Measurements from ENCODE around the gene GPR151.

The GPR151 gene

DNA sequence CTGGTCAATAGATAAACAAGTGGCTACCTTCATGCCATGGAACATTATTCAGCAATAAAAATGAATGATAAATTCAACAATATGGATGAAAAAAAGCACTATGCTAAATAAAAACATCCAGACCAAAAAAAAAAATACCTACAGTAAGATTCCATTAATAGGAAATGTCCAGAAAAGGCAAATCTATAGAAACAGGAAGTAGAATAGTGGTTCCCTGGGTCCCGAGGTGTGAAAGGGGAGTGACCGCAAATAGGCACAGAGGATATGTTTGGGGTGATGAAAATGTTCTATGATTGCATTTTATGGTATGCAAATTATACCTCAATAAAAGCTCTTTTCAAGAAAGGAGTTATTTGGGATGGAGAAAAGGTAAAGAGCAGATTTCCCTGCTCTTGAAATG is 3.6 kb upstream of the GPR151 start:
- Histone ChIP-seq H2AFZ (ENCODE audit: low read length) (no peak overlapping the region), H3K4me2 (ENCODE audit: low read depth, low read length) (no peak overlapping the region), H3K4me1 (ENCODE audit: low read length) (no peaks in the 10 kb centered on the region), H3K27me3 (replicated peaks; ENCODE audit: insufficient read depth, low read length) (no peaks in the 10 kb centered on the region), H3F3A (ENCODE audit: insufficient read depth, low read length) (no peaks in the 10 kb centered on the region), H3K27ac (ENCODE audit: low read length) (no peak overlapping the region), H3K36me3 (replicated peaks; ENCODE audit: insufficient read depth, low read length) (no peaks in the 10 kb centered on the region), H3K4me3 (ENCODE audit: low read length) (no peak overlapping the region), H3K9ac (ENCODE audit: low read length) (no peak overlapping the region), H3K9me2 (replicated peaks; ENCODE audit: insufficient read depth, low read length) (no peaks in the 10 kb centered on the region), H3K79me2 (ENCODE audit: low read length) (no peaks in the 10 kb centered on the region), H3K9me3 (replicated peaks; ENCODE audit: insufficient read depth, low read length) (no peaks in the 10 kb centered on the region), H4K20me1 (ENCODE audit: insufficient read depth, low read length) (no peaks in the 10 kb centered on the region)
- no peak for TF ChIP-seq EZH2phosphoT487 (IDR thresholded peaks at IDR 0.05; ENCODE audit: low read length)
- no peak for TF ChIP-seq EZH2 (optimal IDR thresholded peaks at IDR 0.05; ENCODE audit: low read depth, low read length)
- TF ChIP-seq, protein P1, sequence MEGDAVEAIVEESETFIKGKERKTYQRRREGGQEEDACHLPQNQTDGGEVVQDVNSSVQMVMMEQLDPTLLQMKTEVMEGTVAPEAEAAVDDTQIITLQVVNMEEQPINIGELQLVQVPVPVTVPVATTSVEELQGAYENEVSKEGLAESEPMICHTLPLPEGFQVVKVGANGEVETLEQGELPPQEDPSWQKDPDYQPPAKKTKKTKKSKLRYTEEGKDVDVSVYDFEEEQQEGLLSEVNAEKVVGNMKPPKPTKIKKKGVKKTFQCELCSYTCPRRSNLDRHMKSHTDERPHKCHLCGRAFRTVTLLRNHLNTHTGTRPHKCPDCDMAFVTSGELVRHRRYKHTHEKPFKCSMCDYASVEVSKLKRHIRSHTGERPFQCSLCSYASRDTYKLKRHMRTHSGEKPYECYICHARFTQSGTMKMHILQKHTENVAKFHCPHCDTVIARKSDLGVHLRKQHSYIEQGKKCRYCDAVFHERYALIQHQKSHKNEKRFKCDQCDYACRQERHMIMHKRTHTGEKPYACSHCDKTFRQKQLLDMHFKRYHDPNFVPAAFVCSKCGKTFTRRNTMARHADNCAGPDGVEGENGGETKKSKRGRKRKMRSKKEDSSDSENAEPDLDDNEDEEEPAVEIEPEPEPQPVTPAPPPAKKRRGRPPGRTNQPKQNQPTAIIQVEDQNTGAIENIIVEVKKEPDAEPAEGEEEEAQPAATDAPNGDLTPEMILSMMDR (IDR thresholded peaks at IDR 0.05; ENCODE audit: low read length), result no peak
- DNase-seq, result no peak

GRCh38 chr5:146515473-146516150 is 378 bp downstream of the GPR151 start:
- Histone ChIP-seq H3K4me2 (ENCODE audit: low read depth, low read length) (no peak overlapping the region), H2AFZ (ENCODE audit: low read length) (no peak overlapping the region), H3K9me2 (replicated peaks; ENCODE audit: insufficient read depth, low read length) (no peaks in the 10 kb centered on the region), H3K27ac (ENCODE audit: low read length) (no peak overlapping the region), H3K9ac (ENCODE audit: low read length) (no peak overlapping the region), H3K36me3 (replicated peaks; ENCODE audit: insufficient read depth, low read length) (peaks cover 5% of the 10 kb centered on the region; the same call in 1 of the 2 replicates), H4K20me1 (ENCODE audit: insufficient read depth, low read length) (no peaks in the 10 kb centered on the region), H3K27me3 (replicated peaks; ENCODE audit: insufficient read depth, low read length) (no peaks in the 10 kb centered on the region), H3F3A (ENCODE audit: insufficient read depth, low read length) (no peaks in the 10 kb centered on the region), H3K4me1 (ENCODE audit: low read length) (no peaks in the 10 kb centered on the region), H3K79me2 (ENCODE audit: low read length) (no peaks in the 10 kb centered on the region), H3K9me3 (replicated peaks; ENCODE audit: insufficient read depth, low read length) (no peaks in the 10 kb centered on the region), H3K4me3 (ENCODE audit: low read length) (no peak overlapping the region)
- TF ChIP-seq EZH2phosphoT487 (IDR thresholded peaks at IDR 0.05; ENCODE audit: low read length) (no peak), EZH2 (optimal IDR thresholded peaks at IDR 0.05; ENCODE audit: low read depth, low read length) (no peak)
- TF ChIP-seq, protein P1 (IDR thresholded peaks at IDR 0.05; ENCODE audit: low read length), result no peak
- DNase-seq, result no peak

DNA sequence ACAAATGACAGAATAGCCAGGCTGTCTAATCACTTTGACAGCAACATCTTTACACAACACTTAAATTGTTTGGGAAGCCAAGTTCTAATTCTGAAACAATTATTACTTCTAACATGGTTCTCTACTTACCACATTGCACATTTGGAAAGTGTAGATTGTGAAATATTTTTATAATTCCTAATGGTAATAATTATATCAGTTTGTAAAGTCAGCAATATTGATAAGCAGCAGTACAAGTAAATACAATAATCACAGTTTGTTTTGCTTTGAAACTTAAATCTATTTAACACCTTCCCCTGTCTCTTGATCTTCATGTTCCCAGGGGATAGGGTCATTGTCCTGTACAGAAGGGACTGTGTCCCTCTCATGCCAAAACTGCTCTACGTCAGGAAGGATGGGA is 1.4 kb downstream of the GPR151 start:
- H3F3A ChIP-seq (ENCODE audit: insufficient read depth, low read length), result no peaks in the 10 kb centered on the region
- no peaks in the 10 kb centered on the region for H3K79me2 ChIP-seq (ENCODE audit: low read length)
- H4K20me1 ChIP-seq (ENCODE audit: insufficient read depth, low read length), result no peaks in the 10 kb centered on the region
- no peaks in the 10 kb centered on the region for H3K4me1 ChIP-seq (ENCODE audit: low read length)
- no peak for DNase-seq
- H3K4me2 ChIP-seq (ENCODE audit: low read depth, low read length), result no peak overlapping the region
- H3K9ac ChIP-seq (ENCODE audit: low read length), result no peak overlapping the region
- H3K27me3 ChIP-seq (replicated peaks; ENCODE audit: insufficient read depth, low read length), result no peaks in the 10 kb centered on the region
- no peak overlapping the region for H2AFZ ChIP-seq (ENCODE audit: low read length)
- TF ChIP-seq EZH2phosphoT487 (IDR thresholded peaks at IDR 0.05; ENCODE audit: low read length), result no peak
- no peak for TF ChIP-seq EZH2 (optimal IDR thresholded peaks at IDR 0.05; ENCODE audit: low read depth, low read length)
- no peaks in the 10 kb centered on the region for H3K9me3 ChIP-seq (replicated peaks; ENCODE audit: insufficient read depth, low read length)
- H3K9me2 ChIP-seq (replicated peaks; ENCODE audit: insufficient read depth, low read length), result no peaks in the 10 kb centered on the region
- H3K4me3 ChIP-seq (ENCODE audit: low read length), result no peak overlapping the region
- H3K27ac ChIP-seq (ENCODE audit: low read length), result no peak overlapping the region
- peaks cover 9% of the 10 kb centered on the region; the same call in 1 of the 2 replicates for H3K36me3 ChIP-seq (replicated peaks; ENCODE audit: insufficient read depth, low read length)

GRCh38 chr5:146513462-146513861 is 2.5 kb downstream of the GPR151 start:
- no peaks in the 10 kb centered on the region for H4K20me1 ChIP-seq (ENCODE audit: insufficient read depth, low read length)
- no peaks in the 10 kb centered on the region for H3K9me3 ChIP-seq (replicated peaks; ENCODE audit: insufficient read depth, low read length)
- peaks cover 9% of the 10 kb centered on the region; the same call in 1 of the 2 replicates for H3K36me3 ChIP-seq (replicated peaks; ENCODE audit: insufficient read depth, low read length)
- H3F3A ChIP-seq (ENCODE audit: insufficient read depth, low read length), result no peaks in the 10 kb centered on the region
- H3K4me1 ChIP-seq (ENCODE audit: low read length), result no peaks in the 10 kb centered on the region
- TF ChIP-seq EZH2 (optimal IDR thresholded peaks at IDR 0.05; ENCODE audit: low read depth, low read length) (no peak), EZH2phosphoT487 (IDR thresholded peaks at IDR 0.05; ENCODE audit: low read length) (no peak)
- TF ChIP-seq, protein P1 (IDR thresholded peaks at IDR 0.05; ENCODE audit: low read length), result no peak
- H3K9ac ChIP-seq (ENCODE audit: low read length), result no peak overlapping the region
- H3K4me3 ChIP-seq (ENCODE audit: low read length), result no peak overlapping the region
- H3K9me2 ChIP-seq (replicated peaks; ENCODE audit: insufficient read depth, low read length), result no peaks in the 10 kb centered on the region
- no peaks in the 10 kb centered on the region for H3K79me2 ChIP-seq (ENCODE audit: low read length)
- H2AFZ ChIP-seq (ENCODE audit: low read length), result no peak overlapping the region
- no peak overlapping the region for H3K27ac ChIP-seq (ENCODE audit: low read length)
- no peaks in the 10 kb centered on the region for H3K27me3 ChIP-seq (replicated peaks; ENCODE audit: insufficient read depth, low read length)
- H3K4me2 ChIP-seq (ENCODE audit: low read depth, low read length), result no peak overlapping the region
- DNase-seq, result no peak
